ENCODE measurements around the gene SLC38A3. TPM values are rescaled to one million over a fixed set of nuclear protein-coding genes. Genes with fewer than 3 reads are reported as not detected.

Gene SLC38A3
- total and polyA plus RNA-seq, 2 of the 8 experiments (the other 6 are each of a cell fraction or from before 2014, with no cell fraction given): 1.2 to 3.7 TPM

DNA sequence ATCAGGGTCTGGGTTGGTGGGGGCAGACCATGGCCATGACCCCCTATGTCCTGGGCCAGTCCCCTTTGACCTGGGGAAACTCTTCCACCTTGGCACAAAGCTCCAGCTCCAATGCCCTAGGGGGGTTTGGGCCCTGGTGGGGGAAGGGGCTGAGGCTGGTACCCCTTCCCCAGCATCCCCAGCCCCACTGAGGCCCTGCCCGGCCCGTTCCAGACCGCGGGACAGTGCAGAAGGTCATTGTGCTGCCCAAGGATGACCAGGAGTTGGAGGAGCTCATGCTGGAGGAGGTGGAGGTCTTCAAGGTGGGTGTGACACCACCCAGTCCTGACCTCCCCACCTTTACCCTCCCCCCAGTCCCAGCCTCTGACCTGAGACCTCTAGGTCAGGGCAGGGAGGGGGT, 19.8 kb upstream of the SLC38A3 start (continued):
- no peak for TF ChIP-seq TAF1 (IDR thresholded peaks at IDR 0.05; ENCODE audit: low read depth, low read length)

Measured in H1 (cell line).